HepG2 (cell line): ENCODE results near the gene ACACB. TPM values are rescaled to one million over a fixed set of nuclear protein-coding genes. Genes with fewer than 3 reads are reported as not detected.
A peak's percentile ranks its signal among the peaks of the same experiment; 100 is the strongest.

ENCODE experiments used
- ETV6 ChIP-seq: sonication (generic); formaldehyde crosslinking; conservative IDR thresholded peaks from 2 replicates; pipeline ENCODE4 v1.4.0; 2020; ENCODE audit warnings: missing genetic modification reagents
- KMT2B ChIP-seq: IDR thresholded peaks from 2 replicates; pipeline ENCODE4 v1.6.1; 2016; ENCODE audit warnings: missing genetic modification reagents, missing compliant biosample characterization
- MED13 ChIP-seq: sonication (generic); formaldehyde crosslinking; IDR thresholded peaks from 2 replicates; pipeline ENCODE4 v1.5.0; 2020; ENCODE audit warnings: missing genetic modification reagents
- MEIS1 ChIP-seq: sonication (generic); formaldehyde crosslinking; IDR thresholded peaks from 2 replicates; pipeline ENCODE4 v1.9.0; 2021; ENCODE audit warnings: mild to moderate bottlenecking, missing genetic modification reagents, moderate library complexity, borderline replicate concordance
- NCOR1 ChIP-seq: fragments of 200-600 bp; sonication (generic); IDR thresholded peaks from 2 replicates; pipeline ENCODE4 v1.7.0; 2017; ENCODE audit warnings: antibody characterized with exemption, low read length, borderline replicate concordance
- RFX3 ChIP-seq: IDR thresholded peaks from 2 replicates; pipeline ENCODE4 v1.6.1; 2016; ENCODE audit warnings: missing biosample characterization, missing genetic modification reagents
- RFX5 ChIP-seq: IDR thresholded peaks from 2 replicates; pipeline ENCODE4 v1.6.1; 2011; ENCODE audit warnings: low read depth, low read length, improper control_type of control experiment
- RFXAP ChIP-seq: sonication (generic); formaldehyde crosslinking; IDR thresholded peaks from 2 replicates; pipeline ENCODE4 v1.4.0; 2020; ENCODE audit warnings: missing genetic modification reagents, borderline replicate concordance
- RORA ChIP-seq: sonication (generic); formaldehyde crosslinking; IDR thresholded peaks from 2 replicates; pipeline ENCODE4 v1.5.0; 2020; ENCODE audit warnings: mild to moderate bottlenecking, missing genetic modification reagents, moderate library complexity
- SIX4 ChIP-seq: sonication (generic); formaldehyde crosslinking; IDR thresholded peaks from 2 replicates; pipeline ENCODE4 v1.4.0; 2020; ENCODE audit warnings: missing genetic modification reagents
- TARDBP ChIP-seq: sonication (generic); formaldehyde crosslinking; IDR thresholded peaks from 2 replicates; pipeline ENCODE4 v1.8.0; 2022; ENCODE audit warnings: mild to moderate bottlenecking, missing genetic modification reagents
- TMF1 ChIP-seq: sonication (generic); formaldehyde crosslinking; IDR thresholded peaks from 2 replicates; pipeline ENCODE4 v1.8.1; 2022; ENCODE audit warnings: low read depth, missing genetic modification reagents
- ZFYVE20 ChIP-seq: sonication (generic); formaldehyde crosslinking; IDR thresholded peaks from 2 replicates; pipeline ENCODE4 v1.8.0; 2023; ENCODE audit warnings: low read depth, mild to moderate bottlenecking, moderate library complexity, missing genetic modification reagents, borderline replicate concordance
- ZMYM2 ChIP-seq: sonication (generic); formaldehyde crosslinking; IDR thresholded peaks from 2 replicates; pipeline ENCODE4 v1.8.0; 2022; ENCODE audit warnings: mild to moderate bottlenecking, missing genetic modification reagents
- ZNF326 ChIP-seq: sonication (generic); formaldehyde crosslinking; IDR thresholded peaks from 2 replicates; pipeline ENCODE4 v1.4.0; 2020; ENCODE audit warnings: missing genetic modification reagents, borderline replicate concordance
- ZNF350 ChIP-seq: sonication (generic); formaldehyde crosslinking; IDR thresholded peaks from 2 replicates; pipeline ENCODE4 v1.4.0; 2020; ENCODE audit warnings: mild to moderate bottlenecking, low read depth, missing genetic modification reagents, borderline replicate concordance
- ZNF441 ChIP-seq: sonication (generic); formaldehyde crosslinking; IDR thresholded peaks from 2 replicates; pipeline ENCODE4 v1.7.0; 2021; ENCODE audit warnings: missing genetic modification reagents, borderline replicate concordance
- ZNF552 ChIP-seq: sonication (generic); formaldehyde crosslinking; IDR thresholded peaks from 2 replicates; pipeline ENCODE4 v1.9.0; 2022; ENCODE audit warnings: missing genetic modification reagents, mild to moderate bottlenecking, borderline replicate concordance
- ZNF75D ChIP-seq: sonication (generic); formaldehyde crosslinking; IDR thresholded peaks from 2 replicates; pipeline ENCODE4 v1.8.1; 2023; ENCODE audit warnings: missing genetic modification reagents, mild to moderate bottlenecking, borderline replicate concordance
- polyA plus RNA-seq, 8 experiments: library from polyadenylated mRNA; depleted of rRNA in 3 of 8; stranded (reverse) in 7 of 8; unstranded in 1 of 8; fragments of >200 nt; fragmentation: Illumina TruSeq in 4 of 8; extraction: Trizol in 4 of 8; gene quantifications; 2 replicates each; pipeline versions ENCODE4 v1.2.1 to v1.2.3, GENCODE V29; 2011 to 2016; ENCODE audit warnings: low read depth in 4 of 8, missing spikeins in 1 of 8, mixed read lengths in 1 of 8; ENCODE audit not compliant: insufficient read depth in 1 of 8
- total RNA-seq, 5 experiments: library from RNA; depleted of rRNA; stranded (reverse); fragments of >200 nt; fragmentation: Illumina TruSeq; extraction: Trizol; gene quantifications; 2 replicates each; pipeline ENCODE4 v1.2.3, GENCODE V29; 2016; ENCODE audit warnings: low read depth in 1 of 5
- TF ChIP-seq, protein P1 (sequence below): sonication (generic); formaldehyde crosslinking; IDR thresholded peaks from 2 replicates; pipeline ENCODE4 v1.4.0; 2020; ENCODE audit warnings: missing genetic modification reagents, borderline replicate concordance
- TF ChIP-seq, protein P2 (sequence below), 2 experiments: sonication (generic) in 1 of 2; formaldehyde crosslinking in 1 of 2; IDR thresholded peaks; 2 replicates each; pipeline versions ENCODE4 v1.5.1 to v1.6.1; 2011 to 2020; ENCODE audit warnings: borderline replicate concordance in 1 of 2, low read depth in 1 of 2, low read length in 1 of 2, mild to moderate bottlenecking in 1 of 2, missing genetic modification reagents in 1 of 2, moderate library complexity in 1 of 2
- TF ChIP-seq, protein P3 (sequence below): sonication (generic); formaldehyde crosslinking; IDR thresholded peaks from 2 replicates; pipeline ENCODE4 v1.4.0; 2020; ENCODE audit warnings: missing genetic modification reagents, low read depth, mild to moderate bottlenecking, borderline replicate concordance
- TF ChIP-seq, protein P4 (sequence below): IDR thresholded peaks from 2 replicates; pipeline ENCODE4 v1.6.1; 2016; ENCODE audit warnings: low read depth, borderline replicate concordance

ACACB gene
- total and polyA plus RNA-seq, 2 of the 13 experiments (the other 11 are each of a cell fraction or from before 2014, with no cell fraction given), result 6.2 to 8.6 TPM

DNA sequence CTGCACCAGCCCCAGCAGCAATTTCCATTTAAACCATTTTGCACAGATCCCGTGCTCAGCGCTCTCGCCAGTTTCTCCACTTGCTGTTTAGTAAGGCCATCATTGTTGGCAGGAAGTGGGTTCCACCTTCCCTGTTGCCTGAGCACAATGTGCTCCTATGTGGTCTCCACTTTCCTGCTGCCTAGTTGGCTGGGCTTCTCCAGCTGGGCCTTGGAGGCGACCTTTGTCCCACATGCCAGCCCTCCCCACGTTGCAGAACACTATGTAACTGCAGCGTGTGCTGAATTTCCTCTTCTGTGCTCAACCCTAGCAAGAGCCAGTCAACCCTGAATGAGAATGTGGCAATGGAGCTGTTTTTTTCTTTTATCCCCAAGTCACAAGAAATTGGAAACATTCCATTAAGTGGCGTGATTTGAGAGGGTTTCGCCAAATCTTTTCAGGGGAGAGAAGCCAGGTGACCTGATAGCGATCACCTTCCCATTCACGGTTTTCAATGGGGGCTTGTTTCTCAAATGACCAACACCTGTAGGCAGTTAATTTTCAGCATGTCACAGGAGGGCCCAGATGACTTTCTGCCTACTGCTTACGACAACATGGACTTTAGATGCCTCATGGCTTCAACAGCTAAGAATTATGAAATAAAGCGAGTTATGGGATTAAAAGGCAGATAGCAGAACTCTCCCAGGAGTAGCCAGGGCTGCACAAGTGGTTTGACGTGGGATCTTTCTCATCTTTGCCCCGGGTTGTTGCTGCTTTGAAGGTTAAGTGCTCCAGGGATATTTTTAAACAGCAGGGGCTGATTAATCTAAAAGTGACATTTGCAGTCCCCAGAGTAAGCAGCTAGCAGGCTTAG is at the start of gene ACACB (continued):
- TF ChIP-seq, protein P1, sequence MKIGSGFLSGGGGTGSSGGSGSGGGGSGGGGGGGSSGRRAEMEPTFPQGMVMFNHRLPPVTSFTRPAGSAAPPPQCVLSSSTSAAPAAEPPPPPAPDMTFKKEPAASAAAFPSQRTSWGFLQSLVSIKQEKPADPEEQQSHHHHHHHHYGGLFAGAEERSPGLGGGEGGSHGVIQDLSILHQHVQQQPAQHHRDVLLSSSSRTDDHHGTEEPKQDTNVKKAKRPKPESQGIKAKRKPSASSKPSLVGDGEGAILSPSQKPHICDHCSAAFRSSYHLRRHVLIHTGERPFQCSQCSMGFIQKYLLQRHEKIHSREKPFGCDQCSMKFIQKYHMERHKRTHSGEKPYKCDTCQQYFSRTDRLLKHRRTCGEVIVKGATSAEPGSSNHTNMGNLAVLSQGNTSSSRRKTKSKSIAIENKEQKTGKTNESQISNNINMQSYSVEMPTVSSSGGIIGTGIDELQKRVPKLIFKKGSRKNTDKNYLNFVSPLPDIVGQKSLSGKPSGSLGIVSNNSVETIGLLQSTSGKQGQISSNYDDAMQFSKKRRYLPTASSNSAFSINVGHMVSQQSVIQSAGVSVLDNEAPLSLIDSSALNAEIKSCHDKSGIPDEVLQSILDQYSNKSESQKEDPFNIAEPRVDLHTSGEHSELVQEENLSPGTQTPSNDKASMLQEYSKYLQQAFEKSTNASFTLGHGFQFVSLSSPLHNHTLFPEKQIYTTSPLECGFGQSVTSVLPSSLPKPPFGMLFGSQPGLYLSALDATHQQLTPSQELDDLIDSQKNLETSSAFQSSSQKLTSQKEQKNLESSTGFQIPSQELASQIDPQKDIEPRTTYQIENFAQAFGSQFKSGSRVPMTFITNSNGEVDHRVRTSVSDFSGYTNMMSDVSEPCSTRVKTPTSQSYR (CRISPR knock-in tag), result peak; percentile 58; the same call in 1 of the 2 replicates
- TF ChIP-seq RORA (CRISPR knock-in tag) (no peak), ZNF441 (CRISPR knock-in tag) (peak; percentile 45; the same call in 1 of the 2 replicates), ZFYVE20 (no peak), TMF1 (CRISPR knock-in tag) (no peak), KMT2B (CRISPR knock-in tag) (peak; percentile 66), RFX3 (CRISPR knock-in tag) (no peak), SIX4 (CRISPR knock-in tag) (peak; percentile 66), ZNF326 (CRISPR knock-in tag) (no peak), NCOR1 (peak; percentile 72; the same call in 1 of the 2 replicates), RFXAP (peak; percentile 74; the same call in 1 of the 2 replicates), MEIS1 (no peak), MED13 (CRISPR knock-in tag) (no peak), ETV6 (0 out of 2 replicates have a peak, but pooled peaks have one; percentile 51), ZNF75D (no peak), RFX5 (no peak), TARDBP (CRISPR knock-in tag) (peak; percentile 75), ZNF350 (CRISPR knock-in tag) (peak; percentile 71; the same call in 1 of the 2 replicates), ZMYM2 (CRISPR knock-in tag) (no peak), ZNF552 (CRISPR knock-in tag) (no peak; the same call in 1 of the 2 replicates)
- TF ChIP-seq, protein P2, sequence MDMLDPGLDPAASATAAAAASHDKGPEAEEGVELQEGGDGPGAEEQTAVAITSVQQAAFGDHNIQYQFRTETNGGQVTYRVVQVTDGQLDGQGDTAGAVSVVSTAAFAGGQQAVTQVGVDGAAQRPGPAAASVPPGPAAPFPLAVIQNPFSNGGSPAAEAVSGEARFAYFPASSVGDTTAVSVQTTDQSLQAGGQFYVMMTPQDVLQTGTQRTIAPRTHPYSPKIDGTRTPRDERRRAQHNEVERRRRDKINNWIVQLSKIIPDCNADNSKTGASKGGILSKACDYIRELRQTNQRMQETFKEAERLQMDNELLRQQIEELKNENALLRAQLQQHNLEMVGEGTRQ (IDR thresholded peaks at IDR 0.05; ENCODE audit: low read depth, low read length), result no peak
- TF ChIP-seq, protein P2 (CRISPR knock-in tag; IDR thresholded peaks at IDR 0.05; ENCODE audit: borderline replicate concordance), result no peak
- TF ChIP-seq, protein P3, sequence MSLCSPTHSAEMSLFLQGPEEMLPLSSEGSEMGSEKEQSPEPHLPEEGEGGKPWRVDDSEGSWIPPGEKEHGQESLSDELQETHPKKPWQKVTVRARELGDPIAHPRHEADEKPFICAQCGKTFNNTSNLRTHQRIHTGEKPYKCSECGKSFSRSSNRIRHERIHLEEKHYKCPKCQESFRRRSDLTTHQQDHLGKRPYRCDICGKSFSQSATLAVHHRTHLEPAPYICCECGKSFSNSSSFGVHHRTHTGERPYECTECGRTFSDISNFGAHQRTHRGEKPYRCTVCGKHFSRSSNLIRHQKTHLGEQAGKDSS (CRISPR knock-in tag), result peak; percentile 68; the same call in 1 of the 2 replicates
- TF ChIP-seq, protein P4, sequence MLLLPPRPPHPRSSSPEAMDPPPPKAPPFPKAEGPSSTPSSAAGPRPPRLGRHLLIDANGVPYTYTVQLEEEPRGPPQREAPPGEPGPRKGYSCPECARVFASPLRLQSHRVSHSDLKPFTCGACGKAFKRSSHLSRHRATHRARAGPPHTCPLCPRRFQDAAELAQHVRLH (CRISPR knock-in tag), result peak; percentile 64; the same call in 1 of the 2 replicates
